Activated CD8-positive, alpha-beta memory T cell treated with anti-CD3 and anti-CD28 coated beads for 1 hour (primary cell): Measurements from ENCODE around the gene ADRA2B.

Source experiments
- DNase-seq, 2 donors: peaks; one replicate each; pipeline ENCODE4 v3.0.0-alpha.2; 2020; ENCODE audit warnings: low read depth in 1 of 2; ENCODE audit errors: extremely low read depth in 1 of 2

Gene ADRA2B

GRCh38 chr2:96106991-96107707 lies 9.2 kb downstream of the ADRA2B start:
- DNase-seq: no peak

GRCh38 chr2:96105994-96106715 lies 10.2 kb downstream of the ADRA2B start:
- no peak for DNase-seq

- no peak for DNase-seq
These were observed 11.0 kb downstream of the ADRA2B start for GRCh38 chr2:96105152-96105915.

GRCh38 chr2:96104487-96104861 lies 11.9 kb downstream of the ADRA2B start:
- no peak for DNase-seq

GRCh38 chr2:96103761-96104486 lies 12.4 kb downstream of the ADRA2B start:
- DNase-seq: no peak

GRCh38 chr2:96103187-96103601 lies 13.2 kb downstream of the ADRA2B start:
- DNase-seq: no peak

- no peak for DNase-seq
These were observed 13.7 kb downstream of the ADRA2B start for GRCh38 chr2:96102596-96103186.

- DNase-seq: no peak
These were observed 15.5 kb downstream of the ADRA2B start for GRCh38 chr2:96100893-96101304.

GRCh38 chr2:96099861-96100798 lies 16.2 kb downstream of the ADRA2B start:
- DNase-seq: no peak

GRCh38 chr2:96098900-96099590 lies 17.3 kb downstream of the ADRA2B start:
- no peak for DNase-seq

GRCh38 chr2:96097951-96098823 lies 18.2 kb downstream of the ADRA2B start:
- DNase-seq: no peak

- no peak for DNase-seq
These were observed 18.9 kb downstream of the ADRA2B start for GRCh38 chr2:96097441-96097840.

- DNase-seq: no peak
These were observed 21.2 kb downstream of the ADRA2B start for GRCh38 chr2:96095116-96095636.

- DNase-seq: no peak
These were observed 22.8 kb downstream of the ADRA2B start for GRCh38 chr2:96093528-96093927.

- no peak for DNase-seq
These were observed 23.4 kb downstream of the ADRA2B start for GRCh38 chr2:96092951-96093350.

- DNase-seq: no peak
These were observed 23.8 kb downstream of the ADRA2B start for GRCh38 chr2:96092573-96092877.

GRCh38 chr2:96091711-96092572 lies 24.4 kb downstream of the ADRA2B start:
- DNase-seq: no peak
